ENCODE results near the gene MYO1F. TPM values are rescaled to one million over a fixed set of nuclear protein-coding genes. Genes with fewer than 3 reads are reported as not detected.

MYO1F gene
- total RNA-seq, 1 experiment from 2014 or later: not detected

DNA sequence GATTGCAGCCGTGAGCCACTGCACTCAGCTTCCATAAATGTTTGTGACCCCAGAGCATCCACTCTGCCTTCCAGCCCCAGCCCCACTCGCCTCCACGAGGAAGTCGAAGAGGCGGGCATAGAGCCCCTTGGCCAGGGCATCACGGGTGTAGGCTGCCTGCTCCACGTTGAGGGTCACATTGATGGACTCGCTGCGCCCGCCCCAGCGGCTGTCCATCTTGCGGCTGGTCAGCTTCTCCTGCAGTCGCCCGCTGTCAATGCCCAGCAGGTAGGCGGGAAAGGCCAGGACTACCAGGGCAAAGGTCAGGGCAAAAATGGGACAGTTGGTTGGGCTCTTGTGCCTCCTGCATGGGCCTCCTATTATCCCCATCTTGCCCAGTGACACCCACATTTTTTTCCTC lies 27.2 kb downstream of the MYO1F start:
- H3K9me2 ChIP-seq (replicated peaks; ENCODE audit: insufficient read depth, low read length): no peaks in the 10 kb centered on the region
- H3K36me3 ChIP-seq (ENCODE audit: insufficient read depth, low read length): no peaks in the 10 kb centered on the region
- no peaks in the 10 kb centered on the region for H4K20me1 ChIP-seq (ENCODE audit: insufficient read depth, low read depth, low read length)
- no peak overlapping the region for H2AFZ ChIP-seq (ENCODE audit: low read length)
- H3K9me3 ChIP-seq (ENCODE audit: low read length): no peaks in the 10 kb centered on the region
- no peak overlapping the region for H3K27ac ChIP-seq (ENCODE audit: low read length)
- DNase-seq: no peak
- no peaks in the 10 kb centered on the region for H3K79me2 ChIP-seq (ENCODE audit: low read length)
- no peak overlapping the region for H3K4me2 ChIP-seq (ENCODE audit: low read depth, low read length, poor library complexity, severe bottlenecking)
- no peaks in the 10 kb centered on the region for H3K4me1 ChIP-seq (ENCODE audit: low read length)
- no peak overlapping the region for H3K4me3 ChIP-seq (ENCODE audit: low read length)
- no peaks in the 10 kb centered on the region for H3K27me3 ChIP-seq (ENCODE audit: low read length)
- no peak overlapping the region for H3K9ac ChIP-seq (ENCODE audit: low read length)

DNA sequence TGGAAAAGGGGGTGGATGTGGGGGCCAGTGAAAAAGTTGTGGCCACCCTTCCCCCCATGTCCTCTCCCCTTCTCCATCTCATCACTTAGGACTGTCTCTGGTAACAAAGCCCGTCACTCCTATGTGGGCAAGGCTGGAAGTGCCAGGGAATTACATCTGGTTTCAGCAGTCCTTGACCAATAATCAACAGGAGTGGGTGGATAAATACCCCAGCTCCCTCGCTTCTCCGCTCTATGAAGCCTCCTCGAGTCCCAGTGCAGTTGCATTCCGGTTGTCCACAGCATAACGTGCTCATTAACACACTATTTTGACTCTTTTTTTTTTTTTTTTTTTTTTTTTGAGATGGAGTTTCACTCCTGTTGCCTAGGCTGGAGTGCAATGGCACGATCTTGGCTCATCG lies 31.5 kb downstream of the MYO1F start:
- no peak for DNase-seq
- H3K4me2 ChIP-seq (ENCODE audit: low read depth, low read length, poor library complexity, severe bottlenecking): no peak overlapping the region
- no peaks in the 10 kb centered on the region for H4K20me1 ChIP-seq (ENCODE audit: insufficient read depth, low read depth, low read length)
- H3K27ac ChIP-seq (ENCODE audit: low read length): no peak overlapping the region
- no peaks in the 10 kb centered on the region for H3K9me2 ChIP-seq (replicated peaks; ENCODE audit: insufficient read depth, low read length)
- no peaks in the 10 kb centered on the region for H3K4me1 ChIP-seq (ENCODE audit: low read length)
- no peaks in the 10 kb centered on the region for H3K9me3 ChIP-seq (ENCODE audit: low read length)
- no peak overlapping the region for H3K4me3 ChIP-seq (ENCODE audit: low read length)
- no peaks in the 10 kb centered on the region for H3K79me2 ChIP-seq (ENCODE audit: low read length)
- no peaks in the 10 kb centered on the region for H3K36me3 ChIP-seq (ENCODE audit: insufficient read depth, low read length)
- no peaks in the 10 kb centered on the region for H3K27me3 ChIP-seq (ENCODE audit: low read length)
- no peak overlapping the region for H2AFZ ChIP-seq (ENCODE audit: low read length)
- no peak overlapping the region for H3K9ac ChIP-seq (ENCODE audit: low read length)

DNA sequence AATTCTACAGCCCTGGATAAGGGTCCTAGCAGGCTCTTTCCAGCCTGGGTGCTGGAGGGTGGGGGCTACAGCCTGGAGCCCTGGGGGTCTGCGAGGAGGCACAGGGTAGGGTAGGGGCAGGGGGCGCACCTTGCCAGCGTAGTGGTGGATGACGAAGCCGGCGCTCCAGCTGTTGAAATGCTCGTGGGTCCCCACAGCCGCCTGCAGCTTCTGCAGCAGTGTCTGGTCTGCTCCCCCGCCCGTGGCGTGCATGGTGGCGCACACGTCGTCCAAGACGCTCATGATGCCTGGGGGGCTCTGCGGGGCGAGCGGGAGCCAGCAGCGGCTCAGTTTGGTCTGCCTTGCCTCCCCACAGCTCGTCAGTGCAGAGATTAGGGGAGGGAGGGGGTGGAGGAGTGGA lies 33.1 kb downstream of the MYO1F start:
- DNase-seq: no peak
- no peaks in the 10 kb centered on the region for H3K27me3 ChIP-seq (ENCODE audit: low read length)
- H3K4me1 ChIP-seq (ENCODE audit: low read length): no peaks in the 10 kb centered on the region
- no peak overlapping the region for H3K9ac ChIP-seq (ENCODE audit: low read length)
- no peaks in the 10 kb centered on the region for H3K36me3 ChIP-seq (ENCODE audit: insufficient read depth, low read length)
- H3K4me2 ChIP-seq (ENCODE audit: low read depth, low read length, poor library complexity, severe bottlenecking): no peak overlapping the region
- no peaks in the 10 kb centered on the region for H3K9me3 ChIP-seq (ENCODE audit: low read length)
- no peak overlapping the region for H3K27ac ChIP-seq (ENCODE audit: low read length)
- H3K4me3 ChIP-seq (ENCODE audit: low read length): no peak overlapping the region
- H2AFZ ChIP-seq (ENCODE audit: low read length): no peak overlapping the region
- H3K79me2 ChIP-seq (ENCODE audit: low read length): no peaks in the 10 kb centered on the region
- no peaks in the 10 kb centered on the region for H4K20me1 ChIP-seq (ENCODE audit: insufficient read depth, low read depth, low read length)
- H3K9me2 ChIP-seq (replicated peaks; ENCODE audit: insufficient read depth, low read length): no peaks in the 10 kb centered on the region

GRCh38 chr19:8539621-8540149 lies 37.6 kb downstream of the MYO1F start:
- H3K4me1 ChIP-seq (ENCODE audit: low read length): no peaks in the 10 kb centered on the region
- H3K36me3 ChIP-seq (ENCODE audit: insufficient read depth, low read length): no peaks in the 10 kb centered on the region
- H3K9ac ChIP-seq (ENCODE audit: low read length): no peak overlapping the region
- no peaks in the 10 kb centered on the region for H3K9me3 ChIP-seq (ENCODE audit: low read length)
- H3K79me2 ChIP-seq (ENCODE audit: low read length): no peaks in the 10 kb centered on the region
- no peak for DNase-seq
- no peak overlapping the region for H3K27ac ChIP-seq (ENCODE audit: low read length)
- no peak overlapping the region for H2AFZ ChIP-seq (ENCODE audit: low read length)
- no peaks in the 10 kb centered on the region for H3K9me2 ChIP-seq (replicated peaks; ENCODE audit: insufficient read depth, low read length)
- H3K27me3 ChIP-seq (ENCODE audit: low read length): no peaks in the 10 kb centered on the region
- H3K4me2 ChIP-seq (ENCODE audit: low read depth, low read length, poor library complexity, severe bottlenecking): no peak overlapping the region
- no peaks in the 10 kb centered on the region for H4K20me1 ChIP-seq (ENCODE audit: insufficient read depth, low read depth, low read length)
- no peak overlapping the region for H3K4me3 ChIP-seq (ENCODE audit: low read length)

DNA sequence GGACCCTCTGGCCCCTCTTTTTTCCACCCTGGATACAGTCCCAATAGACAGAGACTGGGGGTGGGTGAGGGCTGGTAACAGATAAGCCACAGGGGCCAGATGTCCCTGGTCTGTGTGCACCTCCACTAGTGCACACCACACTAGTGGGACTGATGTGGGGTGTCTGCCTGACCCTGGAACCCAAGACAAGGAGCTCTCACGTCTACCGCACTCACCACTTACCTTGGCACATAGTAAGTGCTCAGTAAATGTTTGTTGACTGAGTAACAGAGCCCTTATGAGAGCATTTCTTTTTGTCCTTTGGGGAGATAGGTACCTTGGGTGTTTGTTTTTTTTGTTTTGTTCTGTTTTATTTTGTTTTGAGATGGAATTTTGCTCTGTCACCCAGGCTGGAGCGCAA lies 40.1 kb downstream of the MYO1F start:
- no peaks in the 10 kb centered on the region for H3K36me3 ChIP-seq (ENCODE audit: insufficient read depth, low read length)
- H3K9ac ChIP-seq (ENCODE audit: low read length): no peak overlapping the region
- no peaks in the 10 kb centered on the region for H4K20me1 ChIP-seq (ENCODE audit: insufficient read depth, low read depth, low read length)
- no peaks in the 10 kb centered on the region for H3K4me1 ChIP-seq (ENCODE audit: low read length)
- DNase-seq: no peak
- H3K27me3 ChIP-seq (ENCODE audit: low read length): no peaks in the 10 kb centered on the region
- H3K9me2 ChIP-seq (replicated peaks; ENCODE audit: insufficient read depth, low read length): no peaks in the 10 kb centered on the region
- H3K27ac ChIP-seq (ENCODE audit: low read length): no peak overlapping the region
- H3K79me2 ChIP-seq (ENCODE audit: low read length): no peaks in the 10 kb centered on the region
- no peak overlapping the region for H3K4me3 ChIP-seq (ENCODE audit: low read length)
- H3K9me3 ChIP-seq (ENCODE audit: low read length): no peaks in the 10 kb centered on the region
- H2AFZ ChIP-seq (ENCODE audit: low read length): no peak overlapping the region
- H3K4me2 ChIP-seq (ENCODE audit: low read depth, low read length, poor library complexity, severe bottlenecking): no peak overlapping the region

- Histone ChIP-seq H3K4me2 (ENCODE audit: low read depth, low read length, poor library complexity, severe bottlenecking) (no peak overlapping the region), H3K4me1 (ENCODE audit: low read length) (no peaks in the 10 kb centered on the region), H3K36me3 (ENCODE audit: insufficient read depth, low read length) (no peaks in the 10 kb centered on the region), H3K27ac (ENCODE audit: low read length) (no peak overlapping the region), H3K4me3 (ENCODE audit: low read length) (no peak overlapping the region), H3K9ac (ENCODE audit: low read length) (no peak overlapping the region), H3K27me3 (ENCODE audit: low read length) (no peaks in the 10 kb centered on the region), H4K20me1 (ENCODE audit: insufficient read depth, low read depth, low read length) (no peaks in the 10 kb centered on the region), H3K9me3 (ENCODE audit: low read length) (no peaks in the 10 kb centered on the region), H2AFZ (ENCODE audit: low read length) (no peak overlapping the region), H3K79me2 (ENCODE audit: low read length) (no peaks in the 10 kb centered on the region), H3K9me2 (replicated peaks; ENCODE audit: insufficient read depth, low read length) (no peaks in the 10 kb centered on the region)
- no peak for DNase-seq
These were observed 41.0 kb downstream of the MYO1F start for GRCh38 chr19:8536282-8536681.

DNA sequence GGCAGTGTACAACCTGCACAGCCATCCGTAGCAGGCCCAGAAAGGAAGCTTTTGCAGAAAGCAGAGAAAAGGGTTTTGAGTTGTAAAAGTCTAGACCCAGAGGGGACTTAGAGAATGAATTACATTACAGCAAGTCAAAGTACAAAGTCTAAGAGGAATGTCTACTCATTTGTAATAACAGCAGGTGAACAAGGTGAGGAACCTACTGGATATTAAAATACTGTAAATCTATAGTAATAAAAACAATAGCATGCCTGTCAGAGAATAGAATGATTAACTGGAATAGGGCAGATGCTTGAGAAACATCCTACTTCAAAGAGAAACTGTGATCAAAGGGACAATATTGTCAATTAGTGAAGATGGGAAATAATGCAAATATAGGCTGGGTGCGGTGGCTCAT lies 45.0 kb downstream of the MYO1F start:
- Histone ChIP-seq H3K79me2 (ENCODE audit: low read length) (no peaks in the 10 kb centered on the region), H3K4me3 (ENCODE audit: low read length) (no peak overlapping the region), H4K20me1 (ENCODE audit: insufficient read depth, low read depth, low read length) (no peaks in the 10 kb centered on the region), H3K36me3 (ENCODE audit: insufficient read depth, low read length) (no peaks in the 10 kb centered on the region), H3K27ac (ENCODE audit: low read length) (no peak overlapping the region), H3K9ac (ENCODE audit: low read length) (no peak overlapping the region), H3K4me1 (ENCODE audit: low read length) (no peaks in the 10 kb centered on the region), H3K9me2 (replicated peaks; ENCODE audit: insufficient read depth, low read length) (no peaks in the 10 kb centered on the region), H2AFZ (ENCODE audit: low read length) (no peak overlapping the region), H3K27me3 (ENCODE audit: low read length) (no peaks in the 10 kb centered on the region), H3K4me2 (ENCODE audit: low read depth, low read length, poor library complexity, severe bottlenecking) (no peak overlapping the region), H3K9me3 (ENCODE audit: low read length) (no peaks in the 10 kb centered on the region)
- DNase-seq: no peak

DNA sequence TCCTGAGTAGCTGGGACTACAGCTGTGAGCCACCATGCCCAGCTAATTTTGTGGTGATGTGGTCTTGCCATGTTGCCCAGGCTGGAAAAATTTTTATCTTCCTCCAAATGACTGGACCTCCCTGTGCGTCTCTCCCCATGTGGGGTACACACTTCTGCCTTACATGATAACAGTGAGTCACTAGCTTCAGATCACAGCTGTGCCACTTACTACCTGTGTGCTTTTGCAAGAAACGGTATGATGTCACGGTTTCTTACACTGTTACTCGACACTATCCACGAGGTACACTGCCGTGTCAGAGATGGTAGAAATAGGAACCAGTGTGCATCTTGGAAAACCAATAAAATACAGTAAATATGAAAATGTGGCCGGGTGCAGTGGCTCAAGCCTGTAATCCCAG lies 45.8 kb downstream of the MYO1F start:
- H3K9me2 ChIP-seq (replicated peaks; ENCODE audit: insufficient read depth, low read length): no peaks in the 10 kb centered on the region
- no peak overlapping the region for H3K4me3 ChIP-seq (ENCODE audit: low read length)
- no peak overlapping the region for H3K4me2 ChIP-seq (ENCODE audit: low read depth, low read length, poor library complexity, severe bottlenecking)
- no peak for DNase-seq
- no peaks in the 10 kb centered on the region for H3K9me3 ChIP-seq (ENCODE audit: low read length)
- H3K79me2 ChIP-seq (ENCODE audit: low read length): no peaks in the 10 kb centered on the region
- H4K20me1 ChIP-seq (ENCODE audit: insufficient read depth, low read depth, low read length): no peaks in the 10 kb centered on the region
- H3K4me1 ChIP-seq (ENCODE audit: low read length): no peaks in the 10 kb centered on the region
- H3K9ac ChIP-seq (ENCODE audit: low read length): no peak overlapping the region
- no peaks in the 10 kb centered on the region for H3K27me3 ChIP-seq (ENCODE audit: low read length)
- no peak overlapping the region for H3K27ac ChIP-seq (ENCODE audit: low read length)
- H3K36me3 ChIP-seq (ENCODE audit: insufficient read depth, low read length): no peaks in the 10 kb centered on the region
- no peak overlapping the region for H2AFZ ChIP-seq (ENCODE audit: low read length)
